PC-3 (cell line): ENCODE results near the gene GTPBP2.

Experiments used
- EZH2 ChIP-seq: fragments of 300-600 bp; sonication (generic); IDR thresholded peaks from one replicate; pipeline ENCODE4 v1.6.1; 2017; ENCODE audit warnings: antibody characterized with exemption, mild to moderate bottlenecking, low read length; ENCODE audit not compliant: unreplicated experiment
- EZH2phosphoT487 ChIP-seq: fragments of 300-600 bp; sonication (generic); IDR thresholded peaks from 2 replicates; pipeline ENCODE4 v1.6.1; 2018; ENCODE audit warnings: mild to moderate bottlenecking, antibody characterized with exemption, low read length, borderline replicate concordance
- TF ChIP-seq, protein P1 (sequence below): fragments of 300-600 bp; sonication (generic); conservative IDR thresholded peaks from 2 replicates; pipeline ENCODE4 v1.5.1; 2017; ENCODE audit warnings: antibody characterized with exemption, low read depth, mild to moderate bottlenecking, low read length

DNA sequence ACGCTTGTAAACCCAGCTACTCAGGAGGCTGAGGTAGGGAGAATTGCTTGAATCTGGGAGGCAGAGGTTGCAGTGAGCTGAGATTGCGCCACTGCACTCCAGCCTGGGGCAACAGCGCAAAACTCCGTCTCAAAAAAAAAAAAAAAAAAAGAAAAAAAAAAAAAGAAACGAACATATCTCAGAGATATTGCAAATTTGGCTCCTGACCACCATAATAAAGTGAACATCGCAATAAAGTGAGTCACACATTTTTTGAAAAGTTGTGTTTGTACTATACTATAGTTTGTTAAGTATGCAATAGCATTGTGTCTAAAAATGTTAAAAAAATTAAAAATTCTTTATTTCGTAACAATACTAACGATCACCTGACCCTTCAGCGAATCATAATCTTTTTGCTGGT, 29.1 kb upstream of the GTPBP2 start:
- TF ChIP-seq, protein P1, sequence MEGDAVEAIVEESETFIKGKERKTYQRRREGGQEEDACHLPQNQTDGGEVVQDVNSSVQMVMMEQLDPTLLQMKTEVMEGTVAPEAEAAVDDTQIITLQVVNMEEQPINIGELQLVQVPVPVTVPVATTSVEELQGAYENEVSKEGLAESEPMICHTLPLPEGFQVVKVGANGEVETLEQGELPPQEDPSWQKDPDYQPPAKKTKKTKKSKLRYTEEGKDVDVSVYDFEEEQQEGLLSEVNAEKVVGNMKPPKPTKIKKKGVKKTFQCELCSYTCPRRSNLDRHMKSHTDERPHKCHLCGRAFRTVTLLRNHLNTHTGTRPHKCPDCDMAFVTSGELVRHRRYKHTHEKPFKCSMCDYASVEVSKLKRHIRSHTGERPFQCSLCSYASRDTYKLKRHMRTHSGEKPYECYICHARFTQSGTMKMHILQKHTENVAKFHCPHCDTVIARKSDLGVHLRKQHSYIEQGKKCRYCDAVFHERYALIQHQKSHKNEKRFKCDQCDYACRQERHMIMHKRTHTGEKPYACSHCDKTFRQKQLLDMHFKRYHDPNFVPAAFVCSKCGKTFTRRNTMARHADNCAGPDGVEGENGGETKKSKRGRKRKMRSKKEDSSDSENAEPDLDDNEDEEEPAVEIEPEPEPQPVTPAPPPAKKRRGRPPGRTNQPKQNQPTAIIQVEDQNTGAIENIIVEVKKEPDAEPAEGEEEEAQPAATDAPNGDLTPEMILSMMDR: no peak
- TF ChIP-seq EZH2phosphoT487 (no peak), EZH2 (no peak)
